ENCODE results near the gene KRTAP3-1. TPM values are rescaled to one million over a fixed set of nuclear protein-coding genes. Genes with fewer than 3 reads are reported as not detected.
"Not testable (repeated sequence)": the region's sequence is repeated elsewhere in the genome, so short reads cannot be mapped to it uniquely, and the experiment has no call there.

The KRTAP3-1 gene
- total and polyA plus RNA-seq, 12 donors = not detected

DNA sequence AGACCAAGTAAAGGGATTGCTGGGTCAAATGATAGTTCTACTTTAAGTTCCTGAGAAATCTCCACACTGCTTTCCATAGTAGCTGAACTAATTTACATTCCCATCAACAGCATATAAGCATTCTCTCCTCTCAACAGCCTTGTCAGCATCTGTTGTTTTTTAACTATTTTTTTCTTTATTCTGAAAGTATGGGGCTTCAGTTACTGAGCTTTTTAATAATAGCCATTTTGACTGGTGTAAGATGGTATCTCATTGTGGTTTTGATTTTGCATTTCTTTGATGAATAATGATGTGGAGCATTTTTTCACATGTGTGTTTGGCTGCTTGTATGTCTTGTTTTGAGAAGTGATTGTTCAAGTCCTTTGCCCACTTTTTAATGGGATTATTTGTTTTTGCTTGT lies 43.6 kb upstream of the KRTAP3-1 start:
- no peaks in the 10 kb centered on the region for H3K36me3 ChIP-seq
- DNase-seq = no peak
- TF ChIP-seq CTCF (IDR thresholded peaks at IDR 0.05) = no peak
- H3K4me3 ChIP-seq = no peak overlapping the region
- H3K9me3 ChIP-seq = peaks cover 0 to 13% (median 0%) of the 10 kb centered on the region in 11 donors
- intact Hi-C loops (cut with DNase I) = no loop called here
- H3K4me1 ChIP-seq = no peaks in the 10 kb centered on the region
- H3K27ac ChIP-seq = no peak overlapping the region
- no peak for ATAC-seq
- peaks cover 0 to 55% (median 33%) of the 10 kb centered on the region in 7 donors for H3K27me3 ChIP-seq

DNA sequence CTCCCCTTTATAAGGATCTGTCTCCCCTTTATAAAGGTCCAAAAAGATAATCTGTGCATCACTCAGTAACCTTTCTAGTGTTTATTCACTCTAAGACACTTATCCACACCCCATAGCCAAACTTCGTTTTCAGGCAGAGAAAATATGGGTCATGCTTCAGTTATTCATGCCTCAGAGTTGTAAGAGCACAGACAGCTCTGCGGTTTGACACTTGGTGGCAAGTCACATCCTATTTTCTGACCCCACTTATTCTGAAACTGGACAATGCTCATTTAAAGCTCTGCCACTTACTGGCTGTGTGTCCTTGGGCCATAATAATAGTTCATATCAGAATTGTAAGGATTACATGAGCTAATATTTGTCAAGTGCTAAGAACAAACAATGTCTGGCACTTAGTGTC lies 40.2 kb upstream of the KRTAP3-1 start:
- DNase-seq = no peak
- Histone ChIP-seq H3K4me3 (no peak overlapping the region), H3K36me3 (no peaks in the 10 kb centered on the region), H3K4me1 (no peaks in the 10 kb centered on the region), H3K9me3 (peaks cover 0 to 12% (median 0%) of the 10 kb centered on the region in 11 donors), H3K27ac (no peak overlapping the region), H3K27me3 (peaks cover 0 to 51% (median 29%) of the 10 kb centered on the region in 7 donors)
- WGBS, 2 donors = 42 to 65% methylated on average over 2 of the region's 2 CpGs
- ATAC-seq = no peak
- no peak for TF ChIP-seq CTCF (IDR thresholded peaks at IDR 0.05)
- intact Hi-C loops (cut with DNase I) = no loop called here

GRCh38 chr17:41048441-41048840 lies 39.5 kb upstream of the KRTAP3-1 start:
- Histone ChIP-seq H3K27me3 (peaks cover 0 to 49% (median 29%) of the 10 kb centered on the region in 7 donors), H3K9me3 (peaks cover 0 to 8% (median 0%) of the 10 kb centered on the region in 11 donors), H3K36me3 (no peaks in the 10 kb centered on the region), H3K27ac (no peak overlapping the region), H3K4me3 (no peak overlapping the region), H3K4me1 (no peaks in the 10 kb centered on the region)
- 70 to 72% methylated on average over 7 of the region's 7 CpGs for WGBS, 2 donors
- no peak for TF ChIP-seq CTCF (IDR thresholded peaks at IDR 0.05)
- DNase-seq (no peak), ATAC-seq (no peak)
- intact Hi-C loops (cut with DNase I) = no loop called here

- intact Hi-C loops (cut with DNase I); H3K27ac ChIP-seq; ATAC-seq; H3K4me1 ChIP-seq; H3K36me3 ChIP-seq; H3K4me3 ChIP-seq; DNase-seq: not testable (repeated sequence)
- Histone ChIP-seq H3K27me3 (peaks cover 0 to 49% (median 29%) of the 10 kb centered on the region in 7 donors), H3K9me3 (peaks cover 0 to 11% (median 0%) of the 10 kb centered on the region in 11 donors)
- 27 to 39% methylated on average over 10 of the region's 33 CpGs for WGBS, 2 donors
These were observed 38.0 kb upstream of the KRTAP3-1 start, which contains the start of gene KRTAP2-1 for GRCh38 chr17:41046735-41047465. Gene KRTAP2-1, minus strand, starts transcription at chr17:41047316. Its CDS starts 49 bp downstream, at chr17:41047267.

DNA sequence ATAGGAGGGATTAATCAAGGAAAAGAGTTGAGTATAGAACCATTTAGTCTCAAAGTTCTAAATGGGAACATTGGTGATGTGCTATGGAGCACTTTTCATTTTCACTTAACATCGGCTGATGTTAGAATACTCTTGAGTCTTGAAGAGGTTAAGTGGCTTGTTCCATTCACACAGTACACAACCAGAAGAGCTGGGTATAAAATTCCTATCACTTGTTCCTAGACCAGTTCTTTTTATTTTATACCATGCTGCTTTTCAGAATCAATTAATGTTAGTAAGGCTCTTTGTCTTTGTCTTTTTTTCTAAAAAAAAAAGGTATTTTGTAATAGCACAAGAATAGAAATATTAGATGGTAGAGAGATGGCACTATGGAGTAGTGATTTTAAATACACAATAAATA lies 34.0 kb upstream of the KRTAP3-1 start:
- WGBS, 2 donors = 98 to 100% methylated on average over 1 of the region's 1 CpG
- no peak for DNase-seq
- Histone ChIP-seq H3K27me3 (peaks cover 0 to 22% (median 15%) of the 10 kb centered on the region in 7 donors), H3K36me3 (no peaks in the 10 kb centered on the region), H3K27ac (no peak overlapping the region), H3K4me3 (no peak overlapping the region), H3K4me1 (no peaks in the 10 kb centered on the region), H3K9me3 (peaks cover 0 to 11% (median 0%) of the 10 kb centered on the region in 11 donors)
- intact Hi-C loops (cut with DNase I) = no loop called here
- ATAC-seq = no peak
- TF ChIP-seq CTCF (IDR thresholded peaks at IDR 0.05) = no peak

- ATAC-seq (peak in 1 of 8 donors; percentile 34), DNase-seq (peak in 1 of 2 donors; percentile 4)
- intact Hi-C loops (cut with DNase I); H3K27ac ChIP-seq; H3K4me3 ChIP-seq; H3K36me3 ChIP-seq; H3K4me1 ChIP-seq: not testable (repeated sequence)
- Histone ChIP-seq H3K27me3 (peaks cover 0 to 15% (median 6%) of the 10 kb centered on the region in 7 donors), H3K9me3 (peaks cover 0 to 11% (median 0%) of the 10 kb centered on the region in 11 donors)
- WGBS, 2 donors = 69 to 77% methylated on average over 13 to 14 of the region's 14 CpGs
These were observed 32.0 kb upstream of the KRTAP3-1 start, which contains the start of gene KRTAP1-1 for GRCh38 chr17:41040783-41041571. Gene KRTAP1-1, minus strand, starts transcription at chr17:41041450. Its CDS starts 53 bp downstream, at chr17:41041397.
